GM12892 (cell line): Measurements from ENCODE around the gene AAMP.

Source experiments
- DNase-seq: peaks from one replicate; pipeline ENCODE4 v3.0.0; 2011; ENCODE audit not compliant: insufficient read length
- FAIRE-seq: peaks from 2 replicates; lab custom pipeline; 2011; peaks lifted over from hg19 to GRCh38; lab: Jason Lieb, UNC
- POLR2A ChIP-seq: IDR thresholded peaks from 2 replicates; pipeline ENCODE4 v1.6.1; 2011; ENCODE audit warnings: low read depth, low read length, control low read depth
- POLR2AphosphoS5 ChIP-seq: IDR thresholded peaks from 2 replicates; pipeline ENCODE4 v1.6.1; 2011; ENCODE audit warnings: low read depth, low read length, control low read depth
- TAF1 ChIP-seq: IDR thresholded peaks from 2 replicates; pipeline ENCODE4 v1.6.1; 2011; ENCODE audit warnings: low read depth, mild to moderate bottlenecking, control low read depth, low read length, borderline replicate concordance

Gene AAMP

GRCh38 chr2:218292048-218293014, 22.4 kb upstream of the AAMP start, which contains the start of gene TMBIM1:
TSS of gene TMBIM1 (minus strand) at chr2:218292503. CDS start at chr2:218282141, 10,362 bp downstream.
- FAIRE-seq (peak; percentile 57), DNase-seq (peak; percentile 92)
- no peak for TF ChIP-seq TAF1
- TF ChIP-seq POLR2AphosphoS5, result no peak
- peak; percentile 25; the same call in 1 of the 2 replicates for TF ChIP-seq POLR2A

DNA sequence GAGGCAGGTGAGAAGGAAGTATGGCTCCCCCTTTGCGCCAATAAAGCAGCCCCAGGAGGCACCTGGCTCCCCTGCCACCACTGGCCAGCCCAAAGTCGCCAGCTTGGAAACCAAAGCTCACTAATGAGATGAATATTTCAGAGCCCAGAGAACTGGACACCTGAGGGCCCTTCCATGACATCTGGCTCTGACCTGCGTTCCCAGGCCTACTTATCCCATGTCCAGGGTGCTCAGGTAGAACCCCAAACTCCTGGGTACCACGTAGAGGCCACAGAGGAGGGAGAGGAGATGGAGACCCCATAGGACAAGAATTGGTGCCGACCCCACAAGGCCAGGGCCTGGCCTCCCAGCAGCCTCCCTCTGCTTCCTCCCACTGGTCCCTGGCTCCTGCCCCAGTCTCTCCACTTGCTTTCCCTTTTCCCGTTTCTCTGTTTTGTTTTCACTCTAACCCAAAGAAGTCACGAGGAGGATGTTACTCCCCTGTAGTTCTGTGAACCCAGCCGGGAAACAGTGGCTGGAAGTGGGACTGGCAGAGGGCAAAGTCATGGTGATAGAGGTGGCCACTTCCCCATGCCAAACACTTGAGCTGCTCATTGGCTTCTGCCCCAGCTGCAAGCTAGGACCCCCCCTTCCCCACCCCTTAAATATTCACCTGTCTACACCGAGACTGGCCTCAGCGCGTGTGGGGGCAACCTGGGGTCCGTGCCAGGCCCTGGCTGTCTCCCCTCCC, 21.5 kb upstream of the AAMP start:
- FAIRE-seq (no peak), DNase-seq (no peak)
- TF ChIP-seq POLR2A (no peak), TAF1 (no peak), POLR2AphosphoS5 (no peak)

DNA sequence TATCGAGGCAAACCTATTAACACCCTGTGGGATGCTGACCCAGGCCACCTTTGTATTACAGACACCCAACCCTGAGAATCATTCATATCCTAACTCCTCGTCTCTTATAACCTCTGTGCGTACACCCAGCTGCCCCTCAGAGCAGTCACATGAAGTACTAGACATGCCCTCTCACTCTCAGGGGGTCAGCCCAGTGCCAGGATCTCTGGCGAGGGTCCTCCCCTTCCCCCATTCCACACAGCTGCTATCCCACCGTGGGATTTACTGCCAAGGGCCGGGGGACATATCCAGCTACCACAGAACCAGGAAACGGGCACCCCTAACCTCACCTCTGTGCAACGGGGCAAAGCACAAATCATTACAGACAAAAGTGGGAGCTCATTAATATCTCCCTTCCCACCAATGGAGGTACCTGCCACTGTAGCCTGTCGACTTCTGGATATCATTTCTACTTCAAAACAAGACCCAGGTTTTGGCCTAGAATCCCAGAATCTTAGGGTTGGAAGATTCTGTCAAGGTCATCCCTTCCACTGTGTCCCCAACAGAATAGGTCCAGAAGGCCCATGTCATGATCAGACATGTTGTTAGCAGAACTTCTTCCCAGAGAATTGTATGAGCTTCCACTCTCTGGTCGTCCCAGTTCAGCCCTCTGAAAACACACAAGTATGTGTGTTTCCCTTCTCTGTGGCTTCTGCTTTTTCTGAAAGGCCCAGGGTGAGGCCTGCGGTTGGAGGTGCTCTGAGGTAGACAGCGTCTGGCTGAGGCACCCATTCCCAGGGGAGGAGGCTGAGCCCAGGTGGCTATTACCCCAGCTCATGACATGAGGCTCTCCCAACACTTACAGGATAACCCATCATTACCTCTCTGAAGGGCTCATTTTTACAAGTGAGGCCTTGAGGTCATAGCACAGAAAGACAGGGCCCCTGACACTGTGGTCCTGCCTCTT, 20.7 kb upstream of the AAMP start:
- FAIRE-seq (peak; percentile 69), DNase-seq (peak; percentile 57)
- TF ChIP-seq POLR2A (no peak), TAF1 (no peak), POLR2AphosphoS5 (no peak)

DNA sequence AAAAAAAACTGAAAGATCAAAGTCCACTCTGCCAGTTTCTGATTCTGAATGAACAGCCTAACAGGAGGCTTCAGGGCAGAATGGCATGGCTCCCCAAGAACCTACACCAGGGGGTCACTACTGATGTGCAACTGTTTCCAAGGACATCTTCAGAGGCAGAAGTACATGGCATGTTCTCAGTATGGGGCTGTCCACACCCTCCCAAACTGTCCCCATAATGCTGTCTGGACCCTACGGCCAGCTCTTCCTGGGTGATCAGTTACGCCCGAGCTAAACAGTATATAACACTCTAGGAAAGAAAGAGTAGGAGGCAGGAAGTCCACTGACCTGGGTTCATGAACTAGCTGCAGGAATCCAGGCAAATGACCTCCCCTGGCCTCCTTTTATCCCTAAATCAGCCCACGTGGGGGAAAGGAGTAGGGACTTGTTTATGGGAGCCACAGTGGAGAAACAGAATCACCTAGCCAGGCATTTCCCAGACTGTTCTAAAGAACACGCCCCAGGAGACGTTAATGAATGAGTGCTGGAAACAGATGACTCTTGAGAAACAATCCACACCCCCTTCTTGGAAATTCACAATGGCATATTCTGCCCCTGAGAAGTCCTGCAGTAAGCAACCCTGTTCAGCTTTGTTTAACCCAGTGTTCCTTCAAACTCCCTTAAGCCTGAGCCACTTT, 19.8 kb upstream of the AAMP start:
- TF ChIP-seq POLR2AphosphoS5 (no peak), TAF1 (no peak), POLR2A (no peak)
- DNase-seq, result no peak
- no peak for FAIRE-seq

GRCh38 chr2:218286570-218287459, 16.9 kb upstream of the AAMP start:
- TF ChIP-seq POLR2A, result no peak
- no peak for TF ChIP-seq TAF1
- no peak; the same call in 1 of the 2 replicates for TF ChIP-seq POLR2AphosphoS5
- peak; percentile 81 for FAIRE-seq

GRCh38 chr2:218285604-218286003, 15.7 kb upstream of the AAMP start:
- DNase-seq (no peak), FAIRE-seq (no peak)

More at GRCh38 chr2:218286570-218287459, 16.9 kb upstream of the AAMP start:
- peak; percentile 76 for DNase-seq

GRCh38 chr2:218284106-218284811, 14.3 kb upstream of the AAMP start:
- FAIRE-seq (peak; percentile 83), DNase-seq (peak; percentile 78)
- TF ChIP-seq POLR2A (no peak), TAF1 (no peak), POLR2AphosphoS5 (no peak)

More at GRCh38 chr2:218285604-218286003, 15.7 kb upstream of the AAMP start:
- no peak for TF ChIP-seq POLR2AphosphoS5
- no peak for TF ChIP-seq TAF1
- TF ChIP-seq POLR2A, result no peak

DNA sequence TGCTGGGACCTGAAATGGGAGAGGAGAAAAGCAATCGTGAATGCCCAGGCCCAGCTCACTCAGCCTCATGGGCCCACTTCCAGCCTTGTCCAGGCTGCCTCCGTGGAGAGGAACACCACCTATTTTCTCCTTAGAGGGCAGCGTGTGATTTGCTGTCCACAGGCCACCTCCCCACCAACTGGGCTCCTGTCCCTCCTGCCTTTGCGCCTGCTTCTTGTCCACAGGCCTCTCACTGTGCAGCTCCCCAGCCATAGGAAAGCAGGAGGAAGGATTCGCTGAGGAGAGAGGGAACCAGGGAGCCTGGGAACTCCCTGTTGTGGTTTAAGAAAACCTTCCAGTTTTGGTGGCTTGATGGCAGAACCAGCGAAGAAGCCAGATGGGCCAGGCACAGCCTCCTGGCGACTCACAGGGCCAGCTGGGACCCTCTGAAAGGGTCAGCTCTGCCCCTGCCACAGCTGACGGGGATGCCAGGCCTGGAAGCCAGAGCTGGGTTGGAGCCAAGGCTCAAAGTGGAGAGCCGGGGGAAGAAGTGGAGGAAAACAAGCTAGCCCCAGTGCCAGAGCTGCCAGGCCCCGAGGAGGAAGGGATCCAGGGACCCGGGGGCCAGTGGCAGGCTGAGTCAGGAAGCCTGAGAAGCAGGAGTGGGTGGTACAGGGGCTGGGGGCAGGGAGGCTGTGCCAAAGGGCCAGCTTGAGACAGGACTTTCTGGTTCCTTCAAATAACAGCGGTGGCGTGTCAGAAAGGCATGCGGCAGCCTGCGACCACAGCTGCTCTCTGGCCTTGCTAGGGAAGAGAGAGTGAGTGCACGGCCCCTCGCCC, 12.4 kb upstream of the AAMP start:
- DNase-seq, result no peak
- TF ChIP-seq TAF1, result no peak
- no peak for TF ChIP-seq POLR2AphosphoS5
- no peak for TF ChIP-seq POLR2A
- FAIRE-seq, result no peak
